A549 (cell line): Measurements from ENCODE around the gene TMPO. TPM values are rescaled to one million over a fixed set of nuclear protein-coding genes. Genes with fewer than 3 reads are reported as not detected.

Source experiments
- ATAC-seq, 2 experiments: fragments of 200-7000 bp in 1 of 2; fragments of >200 bp in 1 of 2; cut with Nextera tagmentation in 1 of 2; cut with Tn5 transposase in 1 of 2; 3 replicates each; pipeline versions ENCODE4 v1.8.0 to v1.9.1; 2018 to 2020; ENCODE audit warnings: mild to moderate bottlenecking in 1 of 2, moderate library complexity in 1 of 2
- CTCF ChIA-PET: fragments of 300-600 bp; sonication (Branson Sonifier 250); formaldehyde crosslinking; extraction: SDS; loops from one replicate; lab custom pipeline; 2021; ENCODE audit warnings: antibody characterized with exemption, inconsistent platforms; lab: Yijun Ruan, JAX
- POLR2A ChIA-PET: fragments of 350-600 bp; formaldehyde crosslinking; extraction: SDS; loops from one replicate; lab custom pipeline; 2021; ENCODE audit warnings: antibody characterized with exemption, inconsistent platforms; lab: Yijun Ruan, JAX
- DNase-seq, 2 experiments: peaks; one replicate each; pipeline versions ENCODE4 v3.0.0 to v3.0.0-alpha.2; 2011 to 2016; ENCODE audit warnings: low read depth in 1 of 2, low spot score in 1 of 2
- FAIRE-seq: peaks from 2 replicates; lab custom pipeline; 2011; peaks lifted over from hg19 to GRCh38; lab: Jason Lieb, UNC
- H3K27ac ChIP-seq, 2 experiments: fragments of >200 bp; sonication (Bioruptor Twin); formaldehyde crosslinking; 3 replicates each; pipeline ENCODE4 v1.5.1; 2016 to 2017
- H3K4me1 ChIP-seq: fragments of >200 bp; sonication (Bioruptor Twin); formaldehyde crosslinking; 3 replicates; pipeline ENCODE4 v1.6.1; 2016
- H3K4me2 ChIP-seq: fragments of >200 bp; sonication (Bioruptor Twin); formaldehyde crosslinking; 3 replicates; pipeline ENCODE4 v1.6.1; 2016
- H3K4me3 ChIP-seq: fragments of >200 bp; sonication (Bioruptor Twin); formaldehyde crosslinking; 3 replicates; pipeline ENCODE4 v1.5.1; 2016
- H3K9me3 ChIP-seq: fragments of >200 bp; sonication (Bioruptor Twin); formaldehyde crosslinking; 3 replicates; pipeline ENCODE4 v1.6.1; 2016
- CBX2 ChIP-seq: fragments of 200-600 bp; sonication (generic); IDR thresholded peaks from 2 replicates; pipeline ENCODE4 v1.6.1; 2016; ENCODE audit warnings: low read depth, mild to moderate bottlenecking, borderline replicate concordance
- CHD4 ChIP-seq: fragments of 200-600 bp; sonication (generic); IDR thresholded peaks from 2 replicates; pipeline ENCODE4 v1.6.1; 2016; ENCODE audit warnings: antibody characterized with exemption, mild to moderate bottlenecking, borderline replicate concordance
- EHF ChIP-seq: fragments of 250-450 bp; sonication (Bioruptor Pico); IDR thresholded peaks from 2 replicates; pipeline ENCODE4 v1.5.0; 2020; ENCODE audit warnings: mild to moderate bottlenecking
- ELK1 ChIP-seq: fragments of 150-350 bp; IDR thresholded peaks from 2 replicates; pipeline ENCODE4 v1.6.1; 2014; ENCODE audit warnings: low read depth, mild to moderate bottlenecking, low read length
- FOSB ChIP-seq: fragments of 250-450 bp; sonication (Bioruptor Pico); IDR thresholded peaks from 2 replicates; pipeline ENCODE4 v1.5.0; 2020; ENCODE audit warnings: mild to moderate bottlenecking, moderate library complexity
- FOSL2 ChIP-seq, 2 experiments: fragments of 450-650 bp in 1 of 2; fragments of >200 bp in 1 of 2; sonication (Bioruptor Twin) in 1 of 2; formaldehyde crosslinking; IDR thresholded peaks; 2 replicates each; pipeline versions ENCODE4 v1.5.0 to v1.6.1; 2016 to 2020; ENCODE audit warnings: mild to moderate bottlenecking in 1 of 2, moderate library complexity in 1 of 2
- FOXS1 ChIP-seq: fragments of 250-450 bp; sonication (Bioruptor Pico); IDR thresholded peaks from 2 replicates; pipeline ENCODE4 v1.5.0; 2020; ENCODE audit warnings: mild to moderate bottlenecking, moderate library complexity
- GATA3 ChIP-seq: IDR thresholded peaks from 2 replicates; pipeline ENCODE4 v1.6.1; 2012; ENCODE audit warnings: borderline replicate concordance
- HDAC2 ChIP-seq: fragments of 200-600 bp; sonication (generic); IDR thresholded peaks from 2 replicates; pipeline ENCODE4 v1.6.1; 2016
- HEYL ChIP-seq: fragments of 250-450 bp; sonication (Bioruptor Pico); IDR thresholded peaks from 2 replicates; pipeline ENCODE4 v1.8.0; 2021; ENCODE audit warnings: mild to moderate bottlenecking, moderate library complexity
- JUN ChIP-seq, 2 experiments: fragments of >200 bp; sonication (Bioruptor Twin); formaldehyde crosslinking; IDR thresholded peaks; 2 replicates in 1 of 2; 3 replicates in 1 of 2; pipeline ENCODE4 v1.6.1; 2016 to 2017
- JUNB ChIP-seq: fragments of >200 bp; sonication (Bioruptor Twin); formaldehyde crosslinking; IDR thresholded peaks from 2 replicates; pipeline ENCODE4 v1.6.1; 2016
- KDM1A ChIP-seq: fragments of 200-600 bp; sonication (generic); IDR thresholded peaks from 2 replicates; pipeline ENCODE4 v1.6.1; 2016; ENCODE audit warnings: low read depth, mild to moderate bottlenecking
- MAFK ChIP-seq: fragments of 450-650 bp; IDR thresholded peaks from 2 replicates; pipeline ENCODE4 v1.6.1; 2014; ENCODE audit not compliant: partially characterized antibody
- MYC ChIP-seq: IDR thresholded peaks from 2 replicates; pipeline ENCODE4 v1.6.1; 2012; ENCODE audit warnings: mild to moderate bottlenecking, inconsistent platforms, low read length, improper control_type of control experiment, borderline replicate concordance
- NFE2L2 ChIP-seq: fragments of 150-350 bp; conservative IDR thresholded peaks from 2 replicates; pipeline ENCODE4 v1.6.1; 2014; ENCODE audit warnings: low read length
- NR3C1 ChIP-seq: fragments of >200 bp; sonication (Bioruptor Twin); formaldehyde crosslinking; IDR thresholded peaks from 3 replicates; pipeline ENCODE4 v1.6.1; 2017
- PHF8 ChIP-seq: fragments of 200-600 bp; sonication (generic); IDR thresholded peaks from 2 replicates; pipeline ENCODE4 v1.6.1; 2016; ENCODE audit warnings: low read depth, mild to moderate bottlenecking, antibody characterized with exemption, moderate library complexity, borderline replicate concordance
- POLR2AphosphoS2 ChIP-seq: conservative IDR thresholded peaks from 2 replicates; pipeline ENCODE4 v1.6.1; 2012; ENCODE audit warnings: low read length, improper control_type of control experiment, inconsistent platforms
- RAD21 ChIP-seq, 2 experiments: fragments of >200 bp in 1 of 2; sonication (Bioruptor Twin) in 1 of 2; formaldehyde crosslinking in 1 of 2; IDR thresholded peaks in 1 of 2; conservative IDR thresholded peaks in 1 of 2; 2 replicates in 1 of 2; 3 replicates in 1 of 2; pipeline ENCODE4 v1.6.1; 2012 to 2018; ENCODE audit warnings: inconsistent platforms in 1 of 2
- RCOR1 ChIP-seq: fragments of 150-350 bp; IDR thresholded peaks from 2 replicates; pipeline ENCODE4 v1.6.1; 2014; ENCODE audit warnings: antibody characterized with exemption, low read length, low read depth
- REST ChIP-seq: fragments of 200-600 bp; sonication (generic); IDR thresholded peaks from 2 replicates; pipeline ENCODE4 v1.6.1; 2016; ENCODE audit warnings: antibody characterized with exemption, mild to moderate bottlenecking, moderate library complexity
- RFX5 ChIP-seq: fragments of 450-650 bp; IDR thresholded peaks from 2 replicates; pipeline ENCODE4 v1.7.1; 2014; ENCODE audit warnings: antibody characterized with exemption, mild to moderate bottlenecking, moderate library complexity
- SMC3 ChIP-seq: fragments of >200 bp; sonication (Bioruptor Twin); formaldehyde crosslinking; IDR thresholded peaks from 3 replicates; pipeline ENCODE4 v1.6.1; 2018; ENCODE audit warnings: inconsistent platforms
- TP53 ChIP-seq: fragments of 250-450 bp; sonication (Bioruptor Pico); IDR thresholded peaks from 2 replicates; pipeline ENCODE4 v1.5.0; 2021; ENCODE audit warnings: mild to moderate bottlenecking, moderate library complexity
- ZC3H11A ChIP-seq: fragments of 450-650 bp; IDR thresholded peaks from 2 replicates; pipeline ENCODE4 v1.6.1; 2014; ENCODE audit warnings: antibody characterized with exemption, mild to moderate bottlenecking
- ZFP36 ChIP-seq: fragments of 450-650 bp; IDR thresholded peaks from 2 replicates; pipeline ENCODE4 v1.6.1; 2014; ENCODE audit warnings: borderline replicate concordance; ENCODE audit not compliant: partially characterized antibody
- WGBS: methylation state at CpG from one replicate; pipeline ENCODE4 v1.1.6; 2017; ENCODE audit errors: missing lambda C conversion rate; 5-methylcytosine and 5-hydroxymethylcytosine counted together
- polyA plus RNA-seq, 4 experiments: library from polyadenylated mRNA; depleted of rRNA in 3 of 4; stranded (reverse); fragments of >200 nt; fragmentation: RNase III in 1 of 4; extraction: RNeasy Plus Mini Kit Qiagen cat#74134 plus additional on column Dnase treatment in 1 of 4; gene quantifications; 2 replicates in 3 of 4; 3 replicates in 1 of 4; pipeline ENCODE4 v1.2.3, GENCODE V29; 2011 to 2017
- TF ChIP-seq, protein P1 (sequence below): IDR thresholded peaks from 2 replicates; pipeline ENCODE4 v1.6.1; 2012
- TF ChIP-seq, protein P2 (sequence below): fragments of 250-450 bp; sonication (Bioruptor Pico); IDR thresholded peaks from 2 replicates; pipeline ENCODE4 v1.5.0; 2020; ENCODE audit warnings: low read depth, mild to moderate bottlenecking, moderate library complexity
- TF ChIP-seq, protein P3 (sequence below): fragments of 450-650 bp; IDR thresholded peaks from 2 replicates; pipeline ENCODE4 v1.6.1; 2014; ENCODE audit warnings: antibody characterized with exemption

TMPO gene
- polyA plus RNA-seq, 2 of the 4 experiments (the other 2 are of a cell fraction), result 100 to 169 TPM

DNA sequence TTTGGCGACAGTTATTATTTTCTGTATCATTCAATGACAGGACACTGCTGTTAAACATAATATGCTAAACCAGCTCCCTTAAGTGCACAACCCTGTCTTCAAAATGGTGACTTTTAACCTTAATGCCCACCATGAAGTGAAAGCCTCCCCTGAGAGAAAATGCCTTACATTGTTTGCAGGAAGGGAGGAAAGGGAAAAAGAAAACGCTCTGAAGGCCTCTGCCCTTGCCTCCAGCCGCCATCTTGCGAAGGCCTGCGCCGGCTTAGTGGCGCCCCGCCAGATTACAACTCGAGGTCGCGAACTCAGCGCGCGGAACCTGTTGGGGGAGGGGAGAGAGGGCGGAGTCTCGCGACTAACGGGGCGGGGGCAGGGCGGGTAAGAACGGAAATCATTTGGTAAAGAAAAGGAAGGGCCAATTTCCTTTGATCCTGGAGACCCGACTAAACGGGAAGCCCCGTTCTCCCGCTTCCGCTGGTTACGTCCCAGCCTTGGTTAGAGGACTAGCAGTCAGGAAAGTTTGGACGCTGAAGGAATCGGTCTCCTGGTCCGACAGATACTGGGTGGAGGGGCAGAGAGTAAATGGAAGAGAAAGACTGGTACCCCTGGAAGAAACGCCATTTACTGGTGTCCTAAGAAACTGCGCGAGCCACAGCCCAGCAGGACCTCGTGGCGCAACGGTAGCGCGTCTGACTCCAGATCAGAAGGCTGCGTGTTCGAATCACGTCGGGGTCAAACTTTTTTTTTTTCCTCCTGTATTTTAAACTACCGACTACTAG, 11.6 kb upstream of the TMPO start (continued):
- no peak for TF ChIP-seq CBX2
- no peak; the same call in 2 of the 3 replicates for TF ChIP-seq SMC3
- TF ChIP-seq KDM1A, result no peak
- TF ChIP-seq REST, result no peak
- TF ChIP-seq TP53 (CRISPR knock-in tag), result peak; percentile 76
- TF ChIP-seq POLR2AphosphoS2, result no peak
- no peak for TF ChIP-seq FOSB (CRISPR knock-in tag)
- TF ChIP-seq, protein P1, sequence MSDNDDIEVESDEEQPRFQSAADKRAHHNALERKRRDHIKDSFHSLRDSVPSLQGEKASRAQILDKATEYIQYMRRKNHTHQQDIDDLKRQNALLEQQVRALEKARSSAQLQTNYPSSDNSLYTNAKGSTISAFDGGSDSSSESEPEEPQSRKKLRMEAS, result peak; percentile 78
- no peak for TF ChIP-seq EHF (CRISPR knock-in tag)
- TF ChIP-seq, protein P2, sequence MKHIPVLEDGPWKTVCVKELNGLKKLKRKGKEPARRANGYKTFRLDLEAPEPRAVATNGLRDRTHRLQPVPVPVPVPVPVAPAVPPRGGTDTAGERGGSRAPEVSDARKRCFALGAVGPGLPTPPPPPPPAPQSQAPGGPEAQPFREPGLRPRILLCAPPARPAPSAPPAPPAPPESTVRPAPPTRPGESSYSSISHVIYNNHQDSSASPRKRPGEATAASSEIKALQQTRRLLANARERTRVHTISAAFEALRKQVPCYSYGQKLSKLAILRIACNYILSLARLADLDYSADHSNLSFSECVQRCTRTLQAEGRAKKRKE (CRISPR knock-in tag), result no peak
- no peak for TF ChIP-seq MAFK
- no peak for TF ChIP-seq ELK1
- TF ChIP-seq JUNB, result no peak
- peak; percentile 36; the same call in 1 of the 2 replicates for TF ChIP-seq PHF8
- TF ChIP-seq NFE2L2, result no peak
- TF ChIP-seq HDAC2, result no peak
- TF ChIP-seq GATA3, result no peak; the same call in 1 of the 2 replicates
- TF ChIP-seq HEYL (CRISPR knock-in tag), result no peak
- no peak for TF ChIP-seq FOXS1 (CRISPR knock-in tag)
- TF ChIP-seq, protein P3, sequence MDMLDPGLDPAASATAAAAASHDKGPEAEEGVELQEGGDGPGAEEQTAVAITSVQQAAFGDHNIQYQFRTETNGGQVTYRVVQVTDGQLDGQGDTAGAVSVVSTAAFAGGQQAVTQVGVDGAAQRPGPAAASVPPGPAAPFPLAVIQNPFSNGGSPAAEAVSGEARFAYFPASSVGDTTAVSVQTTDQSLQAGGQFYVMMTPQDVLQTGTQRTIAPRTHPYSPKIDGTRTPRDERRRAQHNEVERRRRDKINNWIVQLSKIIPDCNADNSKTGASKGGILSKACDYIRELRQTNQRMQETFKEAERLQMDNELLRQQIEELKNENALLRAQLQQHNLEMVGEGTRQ, result no peak
- TF ChIP-seq RFX5, result no peak
- TF ChIP-seq FOSL2 (IDR thresholded peaks at IDR 0.05), result no peak
- TF ChIP-seq FOSL2 (CRISPR knock-in tag; IDR thresholded peaks at IDR 0.05), result no peak

DNA sequence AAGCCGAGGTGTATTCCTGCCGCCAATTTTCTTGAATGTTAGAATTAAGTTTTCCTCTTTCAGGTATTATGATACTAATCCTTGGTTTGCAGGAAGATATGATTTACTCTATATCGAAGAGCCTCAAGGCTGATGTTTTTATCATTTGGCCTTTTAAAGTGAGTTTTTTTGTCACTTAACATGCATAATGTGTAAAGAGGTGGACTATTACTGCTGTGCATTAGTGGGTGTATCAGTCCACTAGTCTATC, 11.1 kb upstream of the TMPO start:
- FAIRE-seq (no peak), ATAC-seq (peak in 1 of 2 experiments; percentile 1; a peak in 3 of 6 replicates)

More for the DNA sequence above, 11.1 kb upstream of the TMPO start:
- H3K9me3 ChIP-seq, result no peaks in the 10 kb centered on the region
- no peak for TF ChIP-seq RCOR1
- TF ChIP-seq CBX2, result no peak
- no peak for TF ChIP-seq RFX5
- TF ChIP-seq JUN (IDR thresholded peaks at IDR 0.05), result no peak
- 0 out of 2 replicates have a peak, but pooled peaks have one; percentile 14 for TF ChIP-seq FOSB (CRISPR knock-in tag)
- no peak for TF ChIP-seq ZFP36
- no peak for TF ChIP-seq MAFK
- peak; percentile 78; the same call in 1 of the 2 replicates for TF ChIP-seq CHD4
- no peak for TF ChIP-seq MYC
- no peak for TF ChIP-seq RAD21 (conservative IDR thresholded peaks at IDR 0.05 in 1 of 2, IDR thresholded peaks at IDR 0.05 in 1 of 2)
- no peak for TF ChIP-seq HEYL (CRISPR knock-in tag)
- TF ChIP-seq ZC3H11A, result no peak
- no peak for TF ChIP-seq NR3C1
- TF ChIP-seq TP53 (CRISPR knock-in tag), result no peak
- TF ChIP-seq ELK1, result no peak
- TF ChIP-seq, all 56 proteins: peak for 2
- peak overlapping the region; percentile 72 for H3K4me2 ChIP-seq
- H3K4me3 ChIP-seq, result peak overlapping the region; percentile 55
- peaks cover 21% of the 10 kb centered on the region for H3K4me1 ChIP-seq
- CTCF ChIA-PET, result interaction anchor here (3.4 to 5.8 kb wide), 2 partner anchors 9 to 13 kb away, joined by 15 to 30 read pairs; no protein-coding TSS in a partner anchor
- H3K27ac ChIP-seq, result peak overlapping the region; percentile 94
- 5% methylated on average over 3 of the region's 3 CpGs for WGBS
- POLR2A ChIA-PET, result no interaction called here
- peak in 1 of 2 experiments; percentile 31 for DNase-seq
